IPS-NIHi11 (cell line): ENCODE results near the gene DAB1.
A peak's percentile ranks its signal among the peaks of the same experiment; 100 is the strongest.
"Not testable (repeated sequence)": the region's sequence is repeated elsewhere in the genome, so short reads cannot be mapped to it uniquely, and the experiment has no call there.

ENCODE experiments used
- DNase-seq: peaks from one replicate; pipeline ENCODE4 v3.0.0; 2012; ENCODE audit warnings: mixed read lengths, low spot score

Gene DAB1

DNA sequence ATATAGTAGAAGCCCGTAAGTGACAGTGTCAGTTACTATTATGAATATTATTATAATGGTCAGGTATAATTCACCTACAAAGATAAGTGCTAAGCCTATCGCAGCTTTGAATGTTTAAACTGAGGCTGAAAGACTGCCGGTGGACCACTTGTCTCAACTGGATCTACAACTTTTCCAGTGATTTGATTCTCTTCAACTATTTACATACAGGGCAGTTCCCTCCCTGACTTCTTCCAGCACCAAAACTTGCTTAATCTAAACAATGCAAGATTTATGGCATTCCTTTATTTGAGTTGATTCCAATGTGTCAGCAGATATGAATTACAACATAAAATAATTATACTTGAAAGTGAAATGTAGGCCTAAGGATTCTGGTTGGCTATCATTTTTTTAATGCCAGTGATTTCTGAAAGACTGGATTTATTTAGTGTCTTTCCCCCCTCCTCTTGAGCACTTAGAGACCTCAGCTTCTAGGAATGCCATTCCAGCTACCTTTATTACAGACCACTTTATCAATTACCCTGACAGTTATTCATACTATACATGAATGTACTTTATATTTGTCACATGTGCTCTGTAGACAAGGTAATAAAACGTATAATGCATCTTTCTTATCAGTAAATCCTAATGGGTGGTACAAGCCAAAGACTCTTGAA is 304.8 kb downstream of the DAB1 start:
- DNase-seq, result no peak

DNA sequence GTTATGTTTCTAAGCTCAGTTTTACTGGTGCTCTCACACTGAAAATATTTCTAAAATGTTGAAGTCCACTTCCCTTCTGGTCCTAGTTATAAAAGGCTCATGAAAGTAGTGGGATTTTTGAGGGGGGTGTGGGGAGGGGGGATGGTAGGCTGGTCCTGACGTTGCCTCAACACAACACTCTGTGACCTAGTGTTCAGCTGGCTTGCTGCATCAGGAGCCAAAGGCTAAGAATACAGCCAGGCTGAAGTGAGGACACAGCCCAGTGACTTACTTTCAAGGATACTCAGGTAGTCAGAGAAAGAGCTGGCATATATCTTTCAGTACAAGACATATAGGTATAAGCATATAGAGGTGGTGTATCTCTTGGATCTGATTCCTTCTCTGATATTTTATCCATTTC is 306.1 kb downstream of the DAB1 start:
- DNase-seq, result no peak

DNA sequence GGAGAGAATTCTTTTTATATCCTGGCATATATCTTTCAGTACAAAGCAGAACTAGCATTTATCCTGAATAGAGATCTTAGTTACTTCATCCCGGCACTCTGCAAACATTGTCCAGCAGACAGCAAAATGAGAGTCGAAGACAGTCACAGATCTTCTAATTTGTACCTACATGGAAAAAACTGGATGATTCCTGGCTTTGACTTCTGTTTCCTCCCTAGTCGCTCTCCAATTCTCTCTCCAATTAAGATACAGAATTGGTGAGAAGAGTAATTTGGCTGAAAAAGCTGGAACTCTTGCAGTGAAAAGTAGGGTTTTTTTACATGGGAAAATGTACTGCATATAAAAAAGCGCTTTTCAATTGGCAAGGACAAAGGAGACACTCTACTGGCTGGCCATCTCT is 307.0 kb downstream of the DAB1 start:
- no peak for DNase-seq

DNA sequence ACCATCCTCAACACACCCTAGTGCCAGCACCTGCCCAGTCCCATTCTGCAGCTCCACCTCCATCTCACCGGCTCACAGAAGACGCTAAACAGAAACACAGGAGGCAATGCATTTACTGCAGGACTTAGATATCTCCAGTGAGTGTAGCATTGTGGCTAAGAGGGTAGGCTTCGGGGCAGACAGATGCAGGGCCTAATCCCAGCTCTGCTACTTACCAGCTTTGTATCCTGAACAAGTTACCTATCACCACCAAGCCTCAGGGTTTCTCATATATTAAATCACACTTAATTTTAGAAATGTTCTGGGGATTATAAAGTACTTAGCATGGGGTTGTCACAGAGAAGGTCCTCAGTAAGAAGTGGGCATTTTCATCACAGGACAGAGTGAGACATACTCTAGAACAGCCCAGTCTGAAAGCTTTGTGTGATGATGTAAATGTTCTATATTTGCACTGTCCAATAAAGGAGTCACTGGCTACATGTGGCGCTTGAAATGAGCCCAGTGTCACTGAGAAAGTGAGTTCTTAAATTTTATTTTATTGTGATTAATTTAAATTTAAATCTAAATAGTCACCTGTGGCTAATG is 308.7 kb downstream of the DAB1 start:
- DNase-seq, result no peak

DNA sequence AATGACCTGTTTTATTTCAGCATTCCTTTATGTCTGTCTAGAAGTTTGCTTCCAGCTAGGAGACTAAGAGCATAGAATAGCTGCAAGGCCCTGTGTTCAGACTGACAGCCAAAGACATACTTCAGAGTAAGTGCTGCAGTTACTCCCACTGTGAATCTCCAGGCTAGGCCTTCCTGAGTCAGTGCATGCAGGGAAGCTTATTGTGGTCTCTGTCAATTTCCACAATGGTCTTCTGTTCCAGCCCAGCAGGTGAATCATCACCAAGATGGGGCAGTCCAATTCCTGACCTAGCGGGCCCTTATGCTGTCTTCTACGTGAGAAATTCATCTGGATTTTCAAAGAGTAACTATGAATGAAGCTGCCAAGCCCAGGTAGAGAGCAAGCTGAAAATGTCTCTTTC is 311.7 kb downstream of the DAB1 start:
- peak; percentile 21 for DNase-seq

DNA sequence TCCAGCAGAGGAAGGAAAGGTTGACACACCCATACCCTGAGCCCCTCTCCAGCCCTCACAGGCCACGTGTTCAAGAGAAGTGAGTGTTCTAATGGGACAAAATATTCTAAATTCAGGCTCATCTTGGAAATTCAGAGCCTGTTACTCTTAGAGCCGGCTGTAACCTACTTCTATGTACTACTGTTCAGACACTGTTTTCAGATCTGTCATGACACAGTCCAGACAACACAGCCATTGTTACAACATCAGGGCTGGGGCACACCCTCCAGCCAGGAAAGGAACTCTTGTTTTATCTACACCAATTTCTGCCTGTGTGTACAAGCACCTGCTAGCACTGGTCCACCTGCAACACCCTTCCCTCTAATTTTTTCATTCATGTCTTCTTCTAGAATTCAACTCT is 312.7 kb downstream of the DAB1 start:
- DNase-seq, result no peak

DNA sequence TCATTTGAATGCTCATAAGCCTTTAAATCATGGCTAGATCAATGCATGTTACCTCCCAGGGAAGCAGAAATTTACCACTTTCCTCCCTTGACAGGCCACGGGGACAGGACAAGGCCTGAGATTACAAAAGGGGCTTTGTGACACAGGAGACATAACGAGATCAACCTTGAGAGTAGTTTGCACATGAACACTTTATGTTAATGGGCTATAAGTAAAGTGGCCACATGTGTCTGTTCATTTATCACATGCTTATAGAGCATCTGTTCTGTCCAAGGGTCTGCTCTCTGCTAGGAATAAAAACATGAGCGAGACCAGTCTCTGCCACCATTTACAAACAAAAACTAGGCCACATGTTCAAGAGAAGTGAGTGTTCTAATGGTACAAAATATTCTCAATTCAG is 314.0 kb downstream of the DAB1 start:
- no peak for DNase-seq

DNA sequence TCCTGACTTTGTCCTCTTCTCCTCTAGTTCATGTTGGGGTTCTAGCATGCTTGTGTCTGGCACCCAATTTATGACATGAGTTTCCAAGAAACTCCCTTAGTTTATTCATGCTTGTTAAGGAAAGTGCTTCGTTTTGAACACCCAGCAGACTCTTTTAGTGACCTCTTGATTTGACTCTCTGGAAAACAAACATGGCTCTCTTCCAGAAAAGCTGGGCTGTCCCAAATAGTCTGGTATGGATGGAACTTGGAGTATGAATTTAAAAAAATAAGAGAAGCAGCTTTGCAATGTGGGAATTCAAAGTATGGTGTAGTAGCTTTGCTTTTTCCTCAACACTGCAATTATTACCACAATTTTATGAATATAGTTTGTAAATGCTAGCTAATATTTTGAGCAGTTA is 314.6 kb downstream of the DAB1 start:
- DNase-seq, result no peak

DNA sequence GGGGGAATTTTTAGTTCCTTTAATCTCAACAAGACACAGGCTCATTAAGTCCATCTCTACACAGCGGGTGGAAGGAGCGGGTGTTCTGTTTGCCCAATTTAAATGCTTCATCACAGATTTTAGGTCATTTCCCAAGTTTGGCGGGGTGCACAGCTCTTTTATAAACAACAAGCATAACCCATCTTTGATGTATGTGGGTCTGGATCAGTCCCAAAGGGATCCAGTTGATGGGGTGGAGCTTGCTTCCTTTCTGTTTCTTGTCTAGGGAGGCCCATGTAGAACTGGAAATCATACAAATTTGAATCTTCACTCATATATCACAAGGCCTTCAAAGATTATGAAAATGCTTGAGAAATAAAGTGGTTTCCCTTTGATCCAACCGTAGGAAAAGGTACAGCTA is 317.6 kb downstream of the DAB1 start:
- no peak for DNase-seq

DNA sequence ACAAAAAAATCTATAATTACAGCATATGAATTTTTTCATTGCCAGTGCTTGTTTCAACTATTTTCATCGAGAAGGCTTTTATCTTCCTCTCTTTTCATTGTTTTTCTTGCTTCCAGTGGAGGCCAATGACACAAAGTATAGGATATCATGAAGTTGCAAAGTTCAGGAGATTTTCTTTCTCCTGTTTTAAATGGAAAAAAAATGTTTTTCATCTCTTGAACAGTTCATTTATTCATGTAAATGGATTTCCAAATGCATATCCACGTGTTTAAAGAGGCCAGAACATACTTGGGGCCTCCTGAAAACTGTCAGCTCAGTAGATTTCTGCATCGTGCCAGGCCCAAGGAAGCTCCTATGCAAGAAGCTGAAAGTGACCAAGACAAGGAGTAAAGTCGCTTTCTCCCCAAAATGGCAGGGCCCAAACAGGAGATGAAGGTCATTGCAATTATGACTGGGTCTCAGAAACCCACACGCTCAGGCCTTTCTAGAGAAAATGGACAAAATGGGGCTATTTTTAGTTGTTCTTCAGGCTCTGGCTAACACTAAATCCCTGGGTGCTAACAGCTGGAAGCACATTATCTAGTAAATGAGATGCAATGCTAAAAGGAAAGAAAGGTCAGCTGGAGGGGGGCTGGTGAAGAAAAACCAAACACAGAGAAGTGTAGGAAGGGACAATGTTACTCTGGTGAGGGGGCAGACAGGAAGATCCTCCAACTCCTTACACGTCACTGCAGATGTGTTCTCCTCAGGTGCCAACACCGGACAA is 321.1 kb downstream of the DAB1 start:
- no peak for DNase-seq

DNA sequence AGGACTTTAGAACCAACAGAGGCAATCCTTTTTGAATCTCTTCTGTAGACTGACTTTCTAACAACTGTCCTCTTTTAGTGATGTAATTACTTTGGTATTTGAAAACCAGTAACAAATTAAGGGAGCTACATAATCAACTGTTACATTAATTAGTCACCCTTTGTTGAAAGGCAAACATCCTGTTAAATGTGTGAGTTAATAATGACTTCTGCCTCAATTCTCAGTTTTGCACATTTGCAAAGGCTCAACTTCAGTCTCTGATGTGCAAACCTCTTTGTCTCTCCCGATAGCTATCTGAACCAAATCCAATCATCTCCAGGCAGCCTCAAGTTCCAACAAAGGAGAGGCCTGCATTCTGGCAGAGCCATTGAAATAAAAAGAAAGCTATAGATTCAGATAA is 322.7 kb downstream of the DAB1 start:
- no peak for DNase-seq

DNA sequence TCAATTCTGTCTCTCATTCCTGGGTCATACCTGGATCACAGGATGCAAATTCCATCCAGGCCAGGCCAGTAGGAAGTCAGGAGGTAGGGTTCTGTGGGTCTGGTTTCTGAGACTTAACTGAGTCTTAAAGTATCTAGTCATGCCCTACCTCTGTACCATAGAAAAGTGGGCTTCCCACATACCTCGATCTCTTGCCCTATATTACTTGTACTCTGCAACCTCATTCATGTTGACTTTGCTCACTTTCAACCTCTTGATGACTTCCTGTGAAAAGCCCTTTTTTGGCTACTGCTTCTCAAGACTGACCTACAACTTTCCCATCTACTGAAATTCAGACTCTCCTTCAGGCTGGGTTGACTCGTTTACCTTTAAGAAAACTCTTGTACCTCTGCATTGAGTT is 329.1 kb downstream of the DAB1 start:
- no peak for DNase-seq

DNA sequence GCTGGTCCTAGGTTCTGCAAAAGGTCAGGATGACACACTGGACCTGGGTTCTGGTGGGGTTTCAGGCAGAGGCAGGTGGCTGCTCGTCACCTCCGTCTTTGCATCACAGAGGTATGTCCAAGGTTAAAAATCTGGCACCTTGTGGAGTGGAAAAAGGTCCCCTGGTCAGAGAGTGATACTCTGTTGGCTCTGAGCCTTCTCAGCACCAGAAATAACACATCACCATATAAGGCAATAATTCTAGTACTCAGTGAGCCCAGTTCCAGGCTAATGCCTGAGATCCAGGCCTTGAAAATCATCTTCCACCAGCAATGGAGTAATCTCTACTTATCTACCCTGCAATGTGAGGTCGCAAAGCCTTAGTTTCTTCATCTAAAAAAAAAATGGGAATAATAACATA is 330.7 kb downstream of the DAB1 start:
- no peak for DNase-seq

DNA sequence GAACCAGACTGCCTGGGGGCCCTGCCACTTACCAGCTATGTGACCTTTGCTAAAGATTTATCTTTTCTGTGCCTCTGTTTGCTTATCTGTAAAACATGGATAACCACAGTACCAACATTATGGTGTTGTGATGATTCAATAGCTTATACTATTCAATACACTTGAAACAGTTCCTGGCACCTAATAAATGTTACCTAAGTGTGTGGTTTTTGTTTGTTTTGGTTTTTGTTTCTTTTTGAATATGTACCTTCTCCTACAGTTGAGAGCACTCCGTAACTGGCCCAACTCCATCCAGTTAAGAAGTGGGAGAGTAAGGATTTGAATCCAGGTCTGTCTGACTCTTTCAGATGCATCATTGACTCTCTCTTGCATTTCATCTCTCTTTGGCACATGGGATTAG is 332.2 kb downstream of the DAB1 start:
- no peak for DNase-seq

DNA sequence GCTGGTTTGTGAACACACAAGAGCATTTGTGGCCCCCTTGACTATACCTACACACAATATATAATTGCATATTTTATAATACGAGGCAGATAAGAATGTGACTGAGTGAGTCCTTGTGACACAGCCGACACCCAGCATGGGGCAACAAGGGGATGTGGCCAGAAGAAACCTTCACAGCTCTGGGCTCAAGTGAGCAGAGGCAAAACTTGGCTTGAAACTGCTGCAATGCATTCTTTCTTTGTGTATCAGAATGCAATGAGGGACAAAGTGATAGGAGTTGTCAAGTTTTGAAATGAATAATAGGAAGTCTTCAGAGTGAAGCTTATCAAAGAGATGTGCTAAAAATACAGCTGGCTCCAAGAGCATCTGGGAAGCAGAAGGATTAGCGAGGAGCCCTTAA is 334.0 kb downstream of the DAB1 start:
- DNase-seq, result no peak

DNA sequence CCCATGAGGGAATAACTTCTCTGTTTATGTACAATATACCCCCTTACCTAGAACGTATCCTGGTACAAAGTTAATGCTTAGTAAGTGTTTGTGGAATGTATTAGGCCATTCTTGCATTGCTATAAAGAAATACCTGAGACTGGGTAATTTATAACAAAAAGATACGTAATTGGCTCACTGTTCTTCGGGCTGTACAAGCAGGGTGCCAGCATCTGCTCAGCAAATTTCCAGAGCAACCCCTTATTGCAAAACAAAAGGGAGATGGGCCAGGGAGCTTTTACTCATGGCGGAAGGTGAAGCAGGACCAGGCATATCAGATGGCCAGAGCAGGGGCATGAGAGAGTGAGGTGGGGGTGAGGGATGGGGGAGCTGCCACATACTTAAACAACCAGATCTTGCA is 334.6 kb downstream of the DAB1 start:
- DNase-seq, result no peak

DNA sequence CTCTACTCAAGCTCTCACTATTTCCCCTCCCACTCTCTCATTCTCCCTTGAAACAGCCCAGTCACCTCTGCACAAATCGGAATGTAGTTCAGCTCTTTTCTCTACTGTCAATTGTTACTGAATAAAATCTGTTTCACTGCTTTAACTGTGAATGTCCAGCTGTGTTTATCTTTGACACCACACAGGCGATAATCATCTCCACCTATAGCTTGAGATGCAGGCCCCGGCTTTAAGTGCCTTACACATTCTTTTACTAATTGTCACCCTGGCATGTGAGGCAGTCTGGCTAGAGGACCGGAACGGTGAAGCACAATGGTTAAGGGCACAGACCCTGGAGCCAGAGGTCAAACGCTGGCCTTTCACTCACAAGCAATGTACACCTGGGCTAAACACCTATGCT is 335.2 kb downstream of the DAB1 start:
- DNase-seq, result no peak

DNA sequence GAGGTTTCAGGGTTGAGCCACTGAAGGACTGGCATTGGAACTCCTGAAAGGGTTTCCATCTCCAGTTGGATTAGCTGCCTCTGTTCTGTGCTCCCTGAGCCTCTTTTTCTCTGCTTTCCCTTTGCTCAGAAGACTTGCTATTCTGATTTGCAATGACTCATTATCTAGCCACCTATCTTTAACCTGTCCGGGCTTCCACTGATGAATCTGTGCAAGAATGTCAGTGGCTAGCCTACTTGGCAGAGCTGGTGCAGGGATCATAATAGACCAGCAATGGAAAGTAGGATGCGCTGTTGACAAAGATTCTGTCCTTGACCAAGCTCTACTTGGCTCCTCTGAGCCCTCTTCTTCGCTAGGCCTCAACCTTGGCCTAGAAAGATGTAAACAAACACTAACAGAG is 336.2 kb downstream of the DAB1 start:
- DNase-seq, result not testable (repeated sequence)

DNA sequence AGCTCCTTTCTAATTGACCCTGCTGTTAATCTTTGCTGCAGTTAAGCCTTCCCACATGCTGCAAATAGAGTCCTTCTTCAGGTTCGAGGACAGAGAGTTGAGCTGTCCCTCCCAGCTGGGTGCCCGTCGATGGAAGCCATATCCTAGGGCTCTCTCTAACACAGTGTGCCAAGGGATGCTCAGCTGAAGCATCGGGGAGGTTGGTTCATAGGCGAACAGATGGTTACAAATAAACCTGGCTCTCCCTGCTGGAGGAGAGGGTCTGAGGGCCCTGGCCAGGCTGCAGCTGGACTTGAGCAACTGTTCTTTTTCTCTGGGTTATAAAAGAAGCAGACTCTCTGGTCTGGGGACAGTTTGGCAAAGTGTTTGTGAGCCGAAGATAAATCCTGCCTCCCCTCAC is 337.7 kb downstream of the DAB1 start:
- no peak for DNase-seq

DNA sequence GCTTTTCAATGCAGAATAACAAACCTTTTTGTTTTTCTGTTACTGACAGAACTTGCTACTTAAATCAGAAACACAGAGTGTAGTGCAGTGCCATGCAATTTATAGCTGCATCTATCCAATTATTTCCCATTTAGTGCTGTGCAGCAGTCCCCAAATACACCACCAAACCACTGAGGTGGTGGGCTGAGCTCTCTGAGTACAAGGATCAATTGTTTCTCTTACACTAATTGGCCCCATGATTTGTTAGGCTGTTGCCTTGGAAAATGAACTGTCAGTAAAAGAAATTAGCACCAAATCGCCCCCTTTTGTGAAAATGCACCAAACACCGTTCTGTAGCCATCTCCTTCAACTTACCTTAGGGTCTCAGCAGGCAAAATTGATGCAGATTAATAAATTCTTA is 339.2 kb downstream of the DAB1 start:
- no peak for DNase-seq

DNA sequence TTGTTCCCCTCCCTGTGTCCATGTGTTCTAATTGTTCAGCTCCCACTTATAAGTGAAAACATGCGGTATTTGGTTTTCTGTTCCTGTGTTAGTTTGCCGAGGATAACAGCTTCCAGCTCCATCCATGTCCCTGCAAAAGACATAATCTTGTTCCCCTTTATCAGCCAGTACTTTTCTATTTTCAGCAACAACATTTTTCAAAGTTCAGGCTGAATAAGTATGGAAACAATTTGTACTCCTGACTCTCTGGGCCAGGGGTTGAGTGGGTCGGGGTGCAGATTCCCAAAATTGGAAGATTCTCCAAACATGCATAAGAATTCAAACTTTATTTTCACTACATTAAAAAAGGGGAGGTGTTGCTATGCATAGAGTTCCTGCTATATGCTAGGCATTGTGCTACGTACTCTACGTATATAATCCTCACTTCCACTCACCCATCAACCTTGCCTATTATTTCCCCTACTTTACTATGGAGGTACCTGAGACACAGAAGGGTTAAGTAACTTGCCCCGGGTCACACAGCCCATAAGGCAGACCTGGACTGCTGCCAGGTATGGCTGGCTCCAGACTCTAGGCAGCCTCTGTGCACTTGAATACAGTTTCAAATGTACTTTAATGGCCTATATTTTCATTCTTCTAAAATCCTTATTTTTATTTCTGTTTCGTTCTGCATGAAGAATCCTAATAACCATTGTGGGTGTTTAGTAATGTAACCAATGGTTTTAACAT is 341.0 kb downstream of the DAB1 start:
- no peak for DNase-seq

DNA sequence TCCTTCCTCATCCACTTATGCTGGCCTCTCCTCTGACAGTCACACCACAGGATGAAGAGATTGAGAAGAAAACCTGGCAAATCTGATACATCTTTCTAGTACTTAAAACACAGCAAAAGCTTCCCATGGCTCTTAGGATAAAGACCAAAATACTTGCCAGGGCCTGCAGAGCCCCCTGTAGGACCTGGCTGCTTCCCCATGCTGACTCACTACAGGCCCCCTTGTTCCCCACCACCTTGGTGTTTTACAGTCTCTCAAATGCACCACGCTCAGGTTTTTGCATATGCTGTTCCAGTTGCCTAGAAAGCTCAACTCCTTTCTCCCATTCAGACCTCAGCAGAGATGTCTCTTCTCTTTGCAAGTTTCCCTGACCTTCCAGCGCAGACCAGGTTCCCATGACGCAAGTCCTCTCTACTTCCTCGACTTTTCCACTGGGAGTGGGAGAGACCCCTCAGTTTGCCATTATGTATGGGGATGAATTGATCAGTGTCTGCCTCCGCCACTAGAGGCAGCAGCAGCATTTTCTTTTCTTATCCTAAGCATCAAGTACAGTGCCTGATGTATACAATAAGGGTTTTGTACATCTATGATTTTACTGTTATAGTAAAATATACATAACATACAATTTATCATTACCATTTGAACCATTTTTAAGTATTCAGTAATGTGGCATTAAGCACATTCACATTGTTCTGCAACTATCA is 344.3 kb downstream of the DAB1 start:
- peak; percentile 23 for DNase-seq
